T-helper 2 cell treated with Interferon-gamma antibody and Interleukin-4, amounts not matched to agents 100 ng/mL and 5 ng/mL, for 36 hours (primary cell): Measurements from ENCODE around the gene BOD1L1. TPM values are rescaled to one million over a fixed set of nuclear protein-coding genes. Genes with fewer than 3 reads are reported as not detected.
"Not testable (repeated sequence)": the region's sequence is repeated elsewhere in the genome, so short reads cannot be mapped to it uniquely, and the experiment has no call there.

ENCODE experiments used
- intact Hi-C: fragments of 100-400 bp; cut with micrococcal nuclease; formaldehyde crosslinking; loops from one replicate; pipeline ENCODE4 v1.15.1; 2023
- total RNA-seq: library from RNA; stranded (reverse); gene quantifications from 2 replicates; pipeline ENCODE4 v1.2.3, GENCODE V29; 2022

The BOD1L1 gene
- total RNA-seq, 1 donor from 2014 or later = 36.5 TPM

GRCh38 chr4:13560111-13560510, 67.4 kb downstream of the BOD1L1 start:
- intact Hi-C loops = not testable (repeated sequence)

- intact Hi-C loops = no loop called here
Observed at GRCh38 chr4:13559413-13559812, 68.1 kb downstream of the BOD1L1 start.

- intact Hi-C loops = no loop called here
Observed at GRCh38 chr4:13558881-13559280, 68.6 kb downstream of the BOD1L1 start.

- intact Hi-C loops = no loop called here
Observed at GRCh38 chr4:13555325-13555724, 72.2 kb downstream of the BOD1L1 start.

GRCh38 chr4:13553081-13553480, 74.4 kb downstream of the BOD1L1 start:
- intact Hi-C loops = no loop called here

GRCh38 chr4:13548984-13549546, 78.5 kb downstream of the BOD1L1 start:
- intact Hi-C loops = loop anchor here (1.0 kb wide), 2 partner anchors 697 to 820 kb away; no protein-coding TSS in a partner anchor

- intact Hi-C loops = no loop called here
Observed at GRCh38 chr4:13548059-13548983, 79.2 kb downstream of the BOD1L1 start.

- intact Hi-C loops = loop anchor here (2.0 kb wide), 1 partner anchor 63 kb away; the partner anchor contains the start of gene RAB28
Observed at GRCh38 chr4:13547485-13548041, 80.0 kb downstream of the BOD1L1 start.

GRCh38 chr4:13546941-13547484, 80.5 kb downstream of the BOD1L1 start:
- intact Hi-C loops = loop anchor here (2.0 kb wide), 1 partner anchor 62 kb away; the partner anchor contains the start of gene RAB28

GRCh38 chr4:13546142-13546940, 81.2 kb downstream of the BOD1L1 start:
- intact Hi-C loops = loop anchor here (2.0 kb wide), 1 partner anchor 62 kb away; the partner anchor contains the start of gene RAB28

GRCh38 chr4:13545394-13545808, 82.1 kb downstream of the BOD1L1 start:
- intact Hi-C loops = loop anchor here (2.0 kb wide), 1 partner anchor 17 kb away; no protein-coding TSS in a partner anchor

GRCh38 chr4:13544606-13545393, 82.7 kb downstream of the BOD1L1 start:
- intact Hi-C loops = loop anchor here (2.0 kb wide), 1 partner anchor 16 kb away; no protein-coding TSS in a partner anchor

GRCh38 chr4:13543839-13544605, 83.5 kb downstream of the BOD1L1 start, which contains the start of gene NKX3-2:
NKX3-2 (minus strand) TSS chr4:13544508; CDS start chr4:13544414, 94 bp downstream.
- intact Hi-C loops = loop anchor here (2.0 kb wide), 1 partner anchor 15 kb away; no protein-coding TSS in a partner anchor

- intact Hi-C loops = no loop called here
Observed at GRCh38 chr4:13543032-13543838, 84.3 kb downstream of the BOD1L1 start.

- intact Hi-C loops = no loop called here
Observed at GRCh38 chr4:13542577-13543031, 84.9 kb downstream of the BOD1L1 start.

GRCh38 chr4:13541720-13542576, 85.6 kb downstream of the BOD1L1 start:
- intact Hi-C loops = no loop called here

- intact Hi-C loops = no loop called here
Observed at GRCh38 chr4:13541176-13541604, 86.3 kb downstream of the BOD1L1 start.
